ENCODE measurements around the gene SLC5A8.

Gene SLC5A8

GRCh38 chr12:101209319-101210302 lies at the start of gene SLC5A8:
Gene SLC5A8 (minus strand): TSS chr12:101210238. CDS start chr12:101209848, 390 bp downstream.
- no peak for DNase-seq (ENCODE audit: low read depth)
- H3K4me3 ChIP-seq (ENCODE audit: low read depth, low read length): no peak within 1 kb of the TSS
- TF ChIP-seq, protein P1, sequence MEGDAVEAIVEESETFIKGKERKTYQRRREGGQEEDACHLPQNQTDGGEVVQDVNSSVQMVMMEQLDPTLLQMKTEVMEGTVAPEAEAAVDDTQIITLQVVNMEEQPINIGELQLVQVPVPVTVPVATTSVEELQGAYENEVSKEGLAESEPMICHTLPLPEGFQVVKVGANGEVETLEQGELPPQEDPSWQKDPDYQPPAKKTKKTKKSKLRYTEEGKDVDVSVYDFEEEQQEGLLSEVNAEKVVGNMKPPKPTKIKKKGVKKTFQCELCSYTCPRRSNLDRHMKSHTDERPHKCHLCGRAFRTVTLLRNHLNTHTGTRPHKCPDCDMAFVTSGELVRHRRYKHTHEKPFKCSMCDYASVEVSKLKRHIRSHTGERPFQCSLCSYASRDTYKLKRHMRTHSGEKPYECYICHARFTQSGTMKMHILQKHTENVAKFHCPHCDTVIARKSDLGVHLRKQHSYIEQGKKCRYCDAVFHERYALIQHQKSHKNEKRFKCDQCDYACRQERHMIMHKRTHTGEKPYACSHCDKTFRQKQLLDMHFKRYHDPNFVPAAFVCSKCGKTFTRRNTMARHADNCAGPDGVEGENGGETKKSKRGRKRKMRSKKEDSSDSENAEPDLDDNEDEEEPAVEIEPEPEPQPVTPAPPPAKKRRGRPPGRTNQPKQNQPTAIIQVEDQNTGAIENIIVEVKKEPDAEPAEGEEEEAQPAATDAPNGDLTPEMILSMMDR (conservative IDR thresholded peaks at IDR 0.05; ENCODE audit: low read depth, low read length): no peak

GRCh38 chr12:101257357-101257756 lies 47.3 kb upstream of the SLC5A8 start:
- TF ChIP-seq, protein P1 (conservative IDR thresholded peaks at IDR 0.05; ENCODE audit: low read depth, low read length): no peak
- no peak for DNase-seq (ENCODE audit: low read depth)
- no peak overlapping the region for H3K4me3 ChIP-seq (ENCODE audit: low read depth, low read length)

DNA sequence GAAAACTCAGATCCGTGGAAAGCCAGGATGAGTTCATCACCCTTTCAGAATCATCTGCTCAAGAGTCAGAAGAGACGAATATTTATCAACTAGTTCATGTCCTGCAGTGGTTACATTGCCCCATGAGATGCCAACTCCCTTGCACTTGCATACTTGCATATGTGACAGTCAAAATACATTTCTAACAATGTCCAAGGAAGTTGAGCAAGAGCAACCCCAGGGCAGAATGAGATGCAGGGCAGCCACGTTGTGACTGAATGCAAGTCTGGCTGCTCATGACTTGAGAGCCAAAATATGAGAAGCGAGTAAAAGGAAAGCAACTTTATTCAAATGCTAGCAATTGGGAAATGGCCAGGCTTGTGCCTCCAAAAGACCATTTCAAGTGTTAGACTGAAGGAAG lies 46.2 kb upstream of the SLC5A8 start:
- DNase-seq (ENCODE audit: low read depth): no peak
- TF ChIP-seq, protein P1 (conservative IDR thresholded peaks at IDR 0.05; ENCODE audit: low read depth, low read length): no peak
- no peak overlapping the region for H3K4me3 ChIP-seq (ENCODE audit: low read depth, low read length)

DNA sequence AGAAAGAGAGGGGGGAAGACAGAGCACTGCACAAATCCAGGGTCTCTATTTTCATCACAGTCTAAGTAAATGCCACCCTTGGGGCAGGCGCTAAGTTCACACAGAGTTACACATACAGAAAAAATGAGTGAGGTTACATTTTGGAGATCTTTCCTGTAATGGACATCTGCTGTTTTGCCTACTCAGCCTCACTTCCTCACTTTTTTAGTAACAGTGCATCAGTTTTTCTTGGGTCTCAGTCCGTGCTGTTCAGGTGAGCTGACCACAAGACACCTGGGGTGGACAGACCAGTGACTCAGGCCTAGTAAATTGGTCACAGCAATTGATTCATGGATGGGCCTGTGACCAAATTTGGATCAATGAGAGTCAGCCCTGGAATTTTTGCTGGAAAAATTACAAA lies 33.6 kb upstream of the SLC5A8 start:
- DNase-seq (ENCODE audit: low read depth): no peak
- no peak overlapping the region for H3K4me3 ChIP-seq (ENCODE audit: low read depth, low read length)
- TF ChIP-seq, protein P1 (conservative IDR thresholded peaks at IDR 0.05; ENCODE audit: low read depth, low read length): no peak

DNA sequence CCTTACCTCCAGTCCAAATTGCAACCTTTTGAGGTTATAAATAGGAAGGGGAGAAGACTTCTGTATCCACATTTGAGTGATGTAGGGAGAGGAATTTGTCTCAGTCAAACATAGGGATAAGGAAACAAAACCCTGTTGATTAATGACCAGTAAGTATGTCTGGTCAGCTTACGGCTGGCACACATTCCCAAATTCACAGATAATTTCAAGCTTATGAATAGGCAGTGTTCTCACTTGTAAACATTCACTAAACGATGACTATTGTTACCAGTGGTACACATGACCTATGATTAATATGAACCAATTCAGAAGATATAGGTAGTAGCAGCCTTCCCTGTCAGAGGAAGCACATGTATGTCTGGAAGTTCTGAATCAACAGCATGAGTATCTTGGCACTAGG lies 33.0 kb upstream of the SLC5A8 start:
- TF ChIP-seq, protein P1 (conservative IDR thresholded peaks at IDR 0.05; ENCODE audit: low read depth, low read length): no peak
- no peak for DNase-seq (ENCODE audit: low read depth)
- no peak overlapping the region for H3K4me3 ChIP-seq (ENCODE audit: low read depth, low read length)

GRCh38 chr12:101238800-101239329 lies 28.8 kb upstream of the SLC5A8 start:
- DNase-seq (ENCODE audit: low read depth): no peak
- TF ChIP-seq, protein P1 (conservative IDR thresholded peaks at IDR 0.05; ENCODE audit: low read depth, low read length): no peak
- no peak overlapping the region for H3K4me3 ChIP-seq (ENCODE audit: low read depth, low read length)

Measured in choroid plexus epithelial cell (primary cell).